Raji (cell line): ENCODE measurements around the gene SPNS1.

Experiments
- POLR2A ChIP-seq: IDR thresholded peaks from 2 replicates; pipeline ENCODE4 v1.6.1; 2011; ENCODE audit warnings: low read depth, low read length, control low read depth; ENCODE audit not compliant: insufficient read depth

The SPNS1 gene

GRCh38 chr16:28974437-28975157 lies at the start of gene SPNS1:
TSS of gene SPNS1 (plus strand) at chr16:28974778. CDS start at chr16:28975152, 374 bp downstream.
- peak; percentile 90 for TF ChIP-seq POLR2A

GRCh38 chr16:28925386-28926228 lies 49.0 kb upstream of the SPNS1 start:
- peak; percentile 70 for TF ChIP-seq POLR2A

- TF ChIP-seq POLR2A = no peak
Observed at GRCh38 chr16:28927815-28928214, 46.8 kb upstream of the SPNS1 start.

- TF ChIP-seq POLR2A = no peak
Observed at GRCh38 chr16:28930203-28930602, 44.4 kb upstream of the SPNS1 start.

GRCh38 chr16:28930652-28931051 lies 43.9 kb upstream of the SPNS1 start:
- TF ChIP-seq POLR2A = peak; percentile 63

GRCh38 chr16:28931801-28932225 lies 42.8 kb upstream of the SPNS1 start, which contains the start of gene CD19:
TSS of gene CD19 (plus strand) at chr16:28931971. CDS start at chr16:28932001, 30 bp downstream.
- TF ChIP-seq POLR2A = peak; percentile 92

- no peak; the same call in 1 of the 2 replicates for TF ChIP-seq POLR2A
Observed at GRCh38 chr16:28932339-28933141, 42.0 kb upstream of the SPNS1 start.

GRCh38 chr16:28933171-28933570 lies 41.4 kb upstream of the SPNS1 start:
- TF ChIP-seq POLR2A = no peak

- no peak for TF ChIP-seq POLR2A
Observed at GRCh38 chr16:28935346-28935745, 39.2 kb upstream of the SPNS1 start.

- TF ChIP-seq POLR2A = no peak
Observed at GRCh38 chr16:28935924-28936783, 38.4 kb upstream of the SPNS1 start.

GRCh38 chr16:28936784-28937155 lies 37.8 kb upstream of the SPNS1 start:
- no peak for TF ChIP-seq POLR2A

GRCh38 chr16:28937222-28937876 lies 37.2 kb upstream of the SPNS1 start:
- TF ChIP-seq POLR2A = no peak

GRCh38 chr16:28938721-28939120 lies 35.9 kb upstream of the SPNS1 start:
- TF ChIP-seq POLR2A = no peak

- TF ChIP-seq POLR2A = no peak
Observed at GRCh38 chr16:28943281-28943680, 31.3 kb upstream of the SPNS1 start.
